GM19240 (cell line): ENCODE data around the gene WNT1.

Experiments used
- DNase-seq: peaks from one replicate; pipeline ENCODE4 v3.0.0; 2011; ENCODE audit warnings: low spot score; ENCODE audit not compliant: insufficient read length

WNT1 gene

DNA sequence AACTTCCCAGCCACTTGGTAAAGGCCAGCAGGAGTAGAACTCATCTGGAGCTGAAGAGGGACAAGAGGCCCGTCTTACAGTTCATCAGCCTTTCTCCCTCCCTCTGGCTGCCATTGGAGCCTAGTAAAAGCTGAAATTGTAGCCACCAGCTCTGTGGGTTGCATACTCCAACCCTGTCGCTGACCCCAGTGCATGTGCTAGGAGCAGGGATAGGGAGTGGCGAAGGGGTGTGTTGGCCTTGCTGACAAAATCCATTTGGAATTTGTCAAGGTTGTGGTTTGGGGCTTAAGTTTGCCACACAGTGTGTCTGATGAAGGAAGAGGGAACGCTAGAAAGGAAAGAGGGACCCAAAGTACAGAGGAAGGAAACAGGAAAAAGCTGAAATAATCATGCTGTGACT lies 16.8 kb upstream of the WNT1 start:
- DNase-seq, result no peak

DNA sequence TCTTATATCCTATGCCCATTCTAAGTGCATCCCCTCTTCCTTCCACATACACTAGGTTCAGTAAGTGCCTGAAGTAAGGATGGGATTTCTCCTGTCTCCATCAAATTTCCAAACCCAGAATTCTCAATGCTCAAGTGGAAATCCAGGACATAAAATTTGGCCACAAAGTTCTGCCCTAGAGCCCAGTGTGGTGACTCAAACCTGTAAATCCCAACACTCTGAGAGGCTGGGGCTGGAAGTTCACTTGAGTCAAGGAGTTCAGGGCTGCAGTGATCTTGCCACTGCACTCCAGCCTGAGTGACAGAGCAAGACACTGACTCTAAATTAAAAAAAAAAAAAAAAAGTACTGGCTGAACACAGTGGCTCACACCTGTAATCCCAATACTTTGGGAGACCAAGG lies 16.3 kb upstream of the WNT1 start:
- DNase-seq, result no peak

DNA sequence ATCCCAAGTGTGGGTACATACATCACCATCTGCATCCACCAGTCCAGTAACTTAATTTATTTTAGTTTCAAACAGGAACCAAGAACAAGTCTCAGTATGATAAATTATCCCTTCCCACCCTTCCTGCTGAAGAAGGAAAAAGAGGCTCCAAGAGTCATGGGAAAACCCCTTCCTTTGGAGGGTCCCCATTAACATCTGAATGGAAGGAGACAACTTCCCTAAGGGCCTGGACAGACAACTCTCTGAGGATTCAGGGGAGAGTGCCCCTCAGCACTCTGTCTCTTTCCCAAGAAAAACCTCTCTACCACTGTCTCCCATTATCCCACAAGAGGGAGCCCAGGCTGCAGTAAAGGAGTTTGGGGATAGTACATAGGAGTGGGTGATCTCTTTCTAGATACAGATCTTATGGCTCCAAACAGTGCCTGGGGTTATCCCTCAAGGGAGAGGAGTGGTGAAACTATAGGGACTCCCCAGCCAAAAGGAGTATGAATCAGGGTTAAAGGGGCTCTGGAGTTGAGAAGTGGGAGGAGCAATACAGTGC lies 12.8 kb upstream of the WNT1 start:
- no peak for DNase-seq

DNA sequence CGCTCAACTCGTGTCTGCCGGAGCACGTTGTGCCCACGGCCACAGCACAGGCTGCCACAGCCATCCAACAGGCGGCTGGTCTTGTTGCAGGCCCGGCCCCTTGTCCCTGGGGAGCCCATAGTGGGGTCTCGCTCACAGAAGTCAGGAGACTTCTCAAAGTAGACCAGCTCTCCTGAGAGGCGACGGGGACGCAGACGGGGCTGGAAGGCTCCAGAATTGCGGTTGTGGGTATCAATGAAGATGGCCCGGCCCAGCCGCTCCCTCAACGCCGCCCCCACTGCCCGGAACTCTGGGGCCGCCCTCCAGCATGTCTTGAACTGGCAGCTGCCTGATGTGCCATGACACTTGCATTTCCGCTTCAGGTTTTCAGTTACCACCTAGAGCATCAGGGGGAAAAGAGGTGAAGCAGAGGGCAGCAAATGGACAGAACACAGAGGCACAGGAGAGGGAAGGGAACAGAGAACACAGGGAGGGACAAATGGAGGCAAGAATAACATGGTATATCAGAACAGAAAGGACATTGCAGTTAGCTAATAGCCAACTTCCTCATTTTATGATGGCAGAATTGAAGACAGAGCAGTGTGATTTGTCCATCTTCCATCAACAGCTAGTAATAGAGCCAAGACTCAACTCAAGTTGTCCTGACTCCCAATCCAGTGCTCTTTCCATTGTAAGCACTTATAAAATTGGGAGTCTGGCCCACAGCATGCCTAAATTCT lies 11.8 kb upstream of the WNT1 start:
- DNase-seq, result no peak

DNA sequence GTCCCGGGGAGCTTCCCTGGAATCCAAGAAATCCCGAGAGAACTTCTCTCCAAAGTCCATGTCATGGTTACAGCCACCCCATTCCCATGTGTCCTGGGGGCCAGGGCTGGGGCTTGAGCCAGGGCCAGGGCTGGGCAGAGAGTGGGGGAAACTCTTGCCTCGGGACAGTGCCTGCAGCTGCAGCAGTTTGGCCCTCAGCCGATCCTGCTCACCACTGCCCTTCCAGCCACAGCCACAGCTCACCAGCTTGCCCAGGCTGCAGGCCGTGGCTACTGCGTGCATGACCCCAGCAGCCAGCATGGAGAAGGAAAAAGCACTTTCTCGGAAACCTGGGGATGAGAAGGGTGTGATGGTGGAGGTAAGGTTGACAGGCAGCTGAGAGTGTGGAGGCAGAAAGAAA lies 10.1 kb upstream of the WNT1 start:
- DNase-seq, result no peak

DNA sequence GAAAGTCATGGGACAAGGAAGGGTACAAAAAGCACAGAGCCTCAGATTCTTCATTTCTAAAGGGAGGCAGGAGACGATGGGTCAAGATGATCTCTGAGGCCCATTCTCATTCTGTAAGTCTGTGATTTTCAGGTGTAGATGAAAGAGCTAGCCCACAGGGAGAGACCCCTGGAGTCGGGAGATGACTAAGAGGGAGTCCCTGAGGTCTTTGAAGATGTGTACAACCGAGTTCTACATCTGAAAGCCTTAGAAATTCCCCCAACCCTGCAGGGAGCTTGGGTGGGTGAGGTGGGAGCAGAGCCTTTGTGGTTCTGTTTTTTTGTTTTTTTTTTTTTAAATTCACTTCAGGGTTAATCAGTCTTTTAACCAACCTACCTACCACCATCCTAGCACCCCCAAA lies 9.7 kb upstream of the WNT1 start:
- no peak for DNase-seq

DNA sequence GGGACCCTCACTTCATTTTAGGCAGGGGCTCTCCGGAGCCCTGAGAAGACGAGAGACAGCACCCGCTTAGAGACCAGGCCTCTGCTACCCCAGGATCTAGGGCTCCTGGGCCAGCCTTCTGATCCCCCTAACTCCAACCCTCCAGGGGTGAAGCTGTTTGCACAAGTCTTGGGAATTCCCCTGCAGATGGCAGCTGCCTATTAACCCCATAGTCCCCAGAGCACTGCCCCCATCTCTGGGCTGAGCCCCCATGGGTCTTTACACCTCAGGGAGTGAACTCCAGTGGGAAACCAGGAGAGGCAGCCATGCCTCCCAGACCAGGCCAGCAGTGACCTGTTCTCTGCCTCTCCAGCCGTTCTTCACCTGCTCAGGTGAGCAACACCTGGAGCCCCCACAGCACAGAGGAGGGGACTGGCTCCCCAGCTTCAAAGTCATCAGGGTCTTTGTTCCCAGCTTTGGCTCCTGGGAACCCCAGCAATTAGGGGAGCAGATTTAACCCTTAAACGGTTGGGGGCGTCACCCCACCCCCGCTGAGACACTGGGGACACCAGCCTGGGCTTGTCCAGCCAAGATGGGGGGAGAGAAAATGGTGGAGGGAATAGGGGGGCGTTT lies 8.9 kb upstream of the WNT1 start:
- DNase-seq, result no peak

DNA sequence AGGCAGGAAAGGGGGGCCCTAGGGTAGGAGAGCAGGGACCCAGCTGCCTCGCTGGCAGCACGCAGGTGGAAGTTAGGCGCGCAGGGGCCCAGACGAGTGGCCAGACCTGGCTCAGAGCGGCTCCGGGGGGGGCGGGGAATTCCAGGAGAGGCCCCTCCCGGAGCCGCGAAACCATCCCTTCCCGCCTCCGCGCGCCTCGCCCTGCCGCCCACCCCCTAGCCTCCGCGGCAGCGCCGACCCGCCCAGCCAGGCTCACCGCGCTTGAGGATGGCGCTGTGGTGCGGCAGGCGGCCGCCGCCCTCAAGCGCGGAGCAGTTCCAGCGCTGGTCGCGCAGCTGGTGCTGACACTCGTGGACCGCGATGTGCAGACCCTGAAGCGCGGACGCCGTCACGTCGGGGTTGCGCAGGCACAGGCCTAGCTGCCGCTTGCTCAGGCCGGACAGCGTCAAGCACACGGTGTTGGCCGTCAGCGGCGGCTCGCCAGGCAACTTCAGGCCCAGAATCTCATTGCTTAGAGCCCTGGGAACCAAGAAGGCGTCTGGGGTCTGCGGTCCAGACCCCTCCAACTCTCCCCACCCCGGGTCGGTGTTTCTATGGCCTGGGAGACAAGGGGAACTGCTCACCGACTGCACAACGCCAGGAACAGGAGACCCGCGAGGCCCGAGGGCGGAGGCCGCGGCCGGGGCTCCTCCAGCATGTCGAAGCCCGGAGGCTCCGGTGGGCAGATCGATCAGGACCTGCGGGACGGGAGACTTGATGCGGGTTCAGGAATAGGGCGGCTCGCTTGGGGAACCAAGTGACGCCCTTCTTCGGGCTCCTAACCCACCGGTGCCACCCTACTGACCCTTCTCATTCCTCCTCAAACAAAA lies 8.1 kb upstream of the WNT1 start:
- no peak for DNase-seq

DNA sequence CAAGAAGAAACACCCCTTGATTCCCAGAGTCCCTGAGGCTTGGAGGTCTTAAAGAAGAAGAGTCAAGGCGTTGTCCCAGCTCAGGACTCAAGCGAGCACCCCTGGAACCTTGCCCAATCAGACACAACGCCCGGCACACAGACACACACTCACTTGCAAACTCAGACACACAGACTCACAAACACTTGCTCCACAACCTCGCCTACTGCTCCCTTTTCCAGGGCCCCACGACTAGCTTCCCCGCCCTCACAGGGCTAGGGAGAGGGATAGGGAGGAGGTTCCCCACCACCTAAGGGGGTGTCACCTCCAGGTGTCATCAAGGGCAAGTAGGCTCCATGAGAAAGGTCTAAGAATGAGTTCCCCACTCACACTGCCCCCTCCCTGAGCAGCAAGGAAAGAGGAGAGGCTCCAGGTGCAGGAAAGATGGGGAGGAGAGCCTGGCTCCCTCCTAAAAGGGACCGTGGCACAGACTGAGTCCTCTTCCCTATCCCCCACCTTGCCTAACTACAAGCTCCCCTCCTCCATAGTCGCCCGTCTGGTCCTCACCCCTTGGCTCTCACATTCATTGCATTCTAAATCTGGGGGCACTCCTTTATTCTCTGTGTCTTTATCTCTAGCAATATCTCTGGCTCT lies 7.3 kb upstream of the WNT1 start:
- DNase-seq, result no peak

DNA sequence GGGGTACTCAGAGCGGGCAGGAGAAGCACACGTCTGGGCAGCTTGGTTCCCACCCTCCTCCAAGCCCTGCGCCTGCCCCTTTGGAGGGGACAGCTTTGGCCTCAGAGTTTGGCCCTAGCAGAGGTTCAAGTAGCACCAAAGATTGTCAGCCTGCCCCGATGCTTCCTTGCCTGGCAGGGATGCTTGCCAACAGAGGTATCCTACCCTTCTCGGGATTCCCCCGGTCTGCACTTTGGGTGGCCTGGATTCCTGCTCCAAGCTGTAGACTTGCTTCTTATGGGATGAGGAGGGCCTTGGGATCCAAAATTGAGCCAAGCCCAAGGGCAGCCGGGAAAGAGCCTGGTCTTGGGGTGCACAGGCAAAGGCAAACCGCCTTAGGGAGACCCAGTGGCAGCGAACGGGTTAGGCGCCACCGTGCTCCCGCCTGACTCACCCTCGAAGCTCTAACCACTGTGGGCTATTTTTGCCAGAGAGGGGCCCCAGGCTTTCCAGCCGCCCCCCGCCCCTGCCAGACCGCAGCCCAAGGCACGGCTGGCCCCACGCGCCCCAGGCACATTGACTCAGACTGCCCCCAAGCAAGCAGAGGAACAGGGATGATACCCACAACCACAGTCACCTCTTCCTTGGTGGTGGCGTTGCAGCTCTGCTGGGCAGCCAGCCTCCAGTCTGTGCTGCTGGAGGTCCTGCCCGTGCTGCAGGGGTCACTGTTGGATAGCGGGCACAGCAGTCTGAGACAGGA lies 5.7 kb upstream of the WNT1 start:
- DNase-seq, result no peak

DNA sequence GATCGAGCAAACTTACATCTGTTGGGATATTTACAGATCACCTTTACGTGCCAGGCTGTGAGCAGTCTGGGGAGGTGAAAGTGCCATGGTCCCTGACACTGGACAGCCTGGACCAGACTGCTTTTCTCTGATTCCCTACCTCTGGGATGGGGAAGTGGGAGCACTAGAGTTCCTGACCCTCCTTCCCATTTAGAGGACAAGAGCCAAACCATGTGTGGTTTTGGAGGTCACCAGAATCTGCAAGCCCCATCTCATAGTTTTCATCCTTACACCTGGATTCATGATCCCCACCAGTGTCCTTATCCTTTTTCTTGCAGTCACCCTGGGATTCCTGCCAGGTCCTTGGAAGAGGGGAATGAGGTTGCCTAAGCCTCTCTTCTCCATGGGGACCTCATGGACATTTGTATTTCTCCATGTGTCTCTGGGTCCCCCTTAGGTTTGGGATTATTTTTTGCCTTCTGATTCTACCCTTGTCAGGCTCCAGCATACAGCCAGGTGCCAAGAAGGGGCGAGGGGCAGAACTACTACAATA lies 5.1 kb upstream of the WNT1 start:
- no peak for DNase-seq

DNA sequence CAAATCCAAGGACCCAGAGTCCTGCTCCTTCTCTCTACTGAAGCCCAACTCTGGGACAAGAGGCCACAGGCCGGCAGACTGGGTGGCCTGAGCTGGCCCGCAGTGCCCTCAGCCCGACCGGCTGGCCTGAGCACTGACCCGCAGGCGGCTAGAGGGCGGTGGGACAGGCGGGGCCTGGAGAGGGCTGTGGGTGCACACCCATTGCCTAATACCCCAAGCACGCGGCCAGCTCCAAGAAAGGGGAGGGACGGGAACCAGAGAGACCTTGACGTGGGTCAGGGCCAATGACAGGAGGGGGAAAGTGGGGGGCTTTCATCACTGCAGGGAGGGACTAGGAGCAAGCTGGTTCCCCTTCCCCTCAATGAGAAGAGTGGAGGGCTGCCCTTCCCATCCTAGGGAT lies 4.6 kb upstream of the WNT1 start:
- no peak for DNase-seq

DNA sequence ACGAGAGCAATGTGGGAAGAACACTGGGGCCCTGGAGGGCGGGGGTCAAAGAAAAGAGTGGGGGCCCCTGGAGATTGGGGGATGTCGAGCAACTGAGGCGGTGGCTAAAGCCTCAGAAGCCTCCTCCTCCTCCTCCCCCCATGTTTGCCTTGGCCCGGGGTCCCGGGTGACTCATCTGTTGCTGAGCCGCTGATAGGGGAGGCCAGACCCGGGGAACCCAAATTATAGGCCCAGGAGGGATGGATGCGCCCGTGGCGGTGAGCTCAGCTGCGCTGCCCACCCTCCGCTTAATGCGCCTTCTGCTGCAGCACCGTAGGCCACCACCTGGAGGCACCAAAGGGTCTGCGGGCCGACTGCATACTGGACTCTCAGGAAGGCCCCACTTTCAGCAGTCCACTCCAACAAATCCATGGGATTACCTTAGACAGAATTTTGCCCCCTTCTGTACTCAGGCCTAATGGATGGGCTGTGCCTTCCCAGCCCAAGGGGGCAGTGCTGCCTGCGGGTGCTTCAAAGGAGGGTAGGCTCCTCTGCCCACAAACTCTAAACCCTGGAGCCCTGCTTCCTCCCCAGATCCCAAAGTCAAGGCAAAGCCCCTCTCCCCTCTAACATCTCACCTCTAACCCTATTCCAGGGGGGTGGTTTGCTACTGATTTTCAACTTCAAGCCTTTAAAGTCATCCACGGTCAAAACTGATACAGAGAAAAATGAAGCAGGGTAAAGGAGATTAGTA lies 4.0 kb upstream of the WNT1 start:
- no peak for DNase-seq

DNA sequence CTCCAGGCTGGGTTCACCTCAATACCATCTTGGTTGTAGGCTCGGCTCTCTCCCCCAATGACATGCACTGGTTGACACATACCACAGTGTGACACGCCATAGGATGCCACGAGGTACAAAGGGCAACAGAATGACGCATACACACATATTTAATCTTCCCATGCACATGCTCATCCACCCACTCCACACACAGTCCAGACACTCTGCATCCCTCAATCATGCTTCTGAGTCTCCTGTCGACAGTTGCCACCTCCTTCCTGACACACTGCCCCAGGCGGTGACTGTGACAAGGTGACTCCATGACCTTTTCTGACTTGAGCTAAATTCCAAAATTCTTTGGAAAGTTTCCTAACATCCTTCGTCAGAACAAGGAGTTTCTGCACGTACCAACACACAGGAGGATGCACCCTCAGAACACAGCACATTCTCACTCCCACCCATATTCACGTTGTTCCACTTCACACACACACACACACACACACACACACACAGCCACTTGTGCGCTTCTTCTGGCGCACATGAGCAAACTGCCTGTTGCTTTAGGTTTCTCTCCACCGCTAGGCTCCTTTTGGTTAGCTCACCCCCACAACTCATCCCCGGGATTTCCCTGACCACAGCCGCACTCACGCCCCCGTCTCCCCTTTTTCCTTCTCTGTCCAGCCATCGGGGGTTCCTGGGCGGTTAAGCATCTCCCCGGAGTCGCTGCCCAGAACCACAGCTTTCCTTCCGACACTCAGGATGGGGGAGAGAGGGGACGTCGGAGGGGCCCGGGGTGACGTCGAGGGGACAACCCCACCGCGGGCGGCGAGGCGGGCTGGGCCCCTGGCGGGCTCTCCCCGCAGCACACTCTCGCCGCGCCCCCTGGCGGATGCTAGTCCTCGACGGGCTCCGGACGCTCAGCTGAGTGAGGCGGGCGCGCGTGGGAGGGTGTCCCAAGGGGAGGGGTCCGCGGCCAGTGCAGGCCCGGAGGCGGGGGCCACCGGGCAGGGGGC lies 536 bp upstream of the WNT1 start:
- peak; percentile 77 for DNase-seq

DNA sequence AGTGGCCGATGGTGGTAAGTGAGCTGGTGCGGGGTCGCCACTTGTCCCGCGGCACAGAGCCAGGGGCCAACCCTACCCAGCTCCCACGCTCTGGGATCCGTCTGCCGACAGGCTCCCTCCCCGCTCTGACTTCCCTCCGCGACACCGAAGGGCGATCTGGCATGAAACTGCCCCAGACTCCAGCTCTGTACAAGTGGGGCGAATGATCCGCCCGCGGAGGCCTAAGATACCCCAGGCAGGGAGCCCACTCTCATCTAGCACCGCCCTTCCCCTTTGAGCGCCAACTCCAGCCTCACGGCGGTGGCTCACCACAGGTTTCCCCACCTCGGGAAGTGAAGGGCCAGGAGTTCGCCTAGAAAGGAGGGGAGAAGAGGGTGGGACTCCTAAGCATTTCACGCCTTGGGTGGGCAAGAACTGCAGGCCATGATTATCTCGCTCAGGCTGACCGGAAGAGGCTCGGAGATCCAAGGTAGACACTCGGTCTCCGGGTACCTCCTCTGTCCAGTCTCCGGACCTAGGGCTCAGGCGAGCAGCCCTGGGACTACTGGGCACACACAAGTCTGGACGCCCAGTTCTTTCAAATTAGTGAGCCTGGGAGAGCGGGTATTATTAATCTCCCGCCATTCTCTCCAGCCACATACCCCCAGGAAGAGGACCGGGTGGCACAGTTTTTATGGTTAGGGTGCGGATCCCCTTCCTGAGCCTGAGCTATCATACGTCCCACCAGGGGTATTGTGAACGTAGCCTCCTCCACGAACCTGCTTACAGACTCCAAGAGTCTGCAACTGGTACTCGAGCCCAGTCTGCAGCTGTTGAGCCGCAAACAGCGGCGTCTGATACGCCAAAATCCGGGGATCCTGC lies 849 bp downstream of the WNT1 start:
- no peak for DNase-seq

DNA sequence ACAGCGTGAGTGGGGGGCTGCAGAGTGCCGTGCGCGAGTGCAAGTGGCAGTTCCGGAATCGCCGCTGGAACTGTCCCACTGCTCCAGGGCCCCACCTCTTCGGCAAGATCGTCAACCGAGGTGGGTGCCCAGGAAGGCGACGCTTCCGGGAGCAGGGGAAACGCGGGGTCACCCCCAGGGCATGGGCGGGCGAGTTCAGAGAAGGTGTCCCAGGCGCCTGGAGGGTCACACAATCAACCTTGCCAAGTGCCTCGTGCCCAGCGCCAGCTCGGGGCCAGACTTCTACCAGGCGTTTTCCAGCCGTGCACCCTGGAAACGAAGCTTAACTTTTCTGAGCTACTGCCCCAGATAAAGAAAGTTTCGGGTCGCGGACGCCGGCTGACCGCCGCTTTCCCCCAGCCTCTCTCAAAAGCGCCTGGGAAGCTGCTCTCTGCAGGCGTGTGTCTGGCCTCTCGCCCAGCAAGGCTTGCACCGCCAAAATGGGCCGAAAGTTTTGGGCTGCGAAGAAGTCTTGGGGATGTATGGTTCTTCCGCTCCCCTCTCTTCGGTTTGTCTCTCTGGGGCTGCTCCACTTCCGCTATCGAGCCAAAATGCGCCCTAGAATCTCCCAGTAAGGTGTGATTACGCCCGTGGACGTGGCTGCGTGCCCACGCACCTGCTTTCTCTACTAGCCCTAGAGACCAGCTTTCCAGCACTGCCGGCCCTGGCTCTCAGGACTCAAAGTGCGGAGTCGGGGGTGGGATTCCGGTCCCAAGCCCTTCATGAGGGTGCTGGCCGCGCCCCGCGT lies 1.7 kb downstream of the WNT1 start:
- DNase-seq, result no peak

DNA sequence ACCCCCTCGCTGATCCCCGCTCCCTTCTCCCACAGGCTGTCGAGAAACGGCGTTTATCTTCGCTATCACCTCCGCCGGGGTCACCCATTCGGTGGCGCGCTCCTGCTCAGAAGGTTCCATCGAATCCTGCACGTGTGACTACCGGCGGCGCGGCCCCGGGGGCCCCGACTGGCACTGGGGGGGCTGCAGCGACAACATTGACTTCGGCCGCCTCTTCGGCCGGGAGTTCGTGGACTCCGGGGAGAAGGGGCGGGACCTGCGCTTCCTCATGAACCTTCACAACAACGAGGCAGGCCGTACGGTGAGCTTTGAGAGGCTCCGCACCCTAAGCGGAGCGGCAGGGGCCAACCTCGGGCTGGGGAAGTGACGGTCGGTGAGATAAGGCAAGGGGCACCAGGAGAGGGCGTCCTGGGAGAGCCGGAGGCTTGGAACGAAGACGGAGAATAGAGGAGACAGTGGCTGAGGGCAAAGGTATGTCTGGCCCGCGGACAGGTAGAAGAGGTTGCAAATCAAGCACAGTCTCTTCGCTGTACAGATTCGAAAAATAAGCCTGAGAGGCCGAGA lies 2.3 kb downstream of the WNT1 start:
- DNase-seq, result no peak
